ENCODE measurements around the gene CTNNA2. TPM values are rescaled to one million over a fixed set of nuclear protein-coding genes. Genes with fewer than 3 reads are reported as not detected.

The CTNNA2 gene
- total and polyA plus RNA-seq, 9 of the 15 experiments (the other 6 are each of a cell fraction or from before 2014, with no cell fraction given) = 0.03 to 0.40 (median 0.15) TPM

- intact Hi-C loops (cut with micrococcal nuclease) (no loop called here), in situ Hi-C loops (cut with MboI) (no loop called here)
- H3K27ac ChIP-seq (ENCODE audit: extremely low read depth, low read depth, low read length) = no peak overlapping the region
- WGBS (ENCODE audit: insufficient coverage, low coverage, missing lambda C conversion rate) = 20% methylated on average over 1 of the region's 1 CpG
- FAIRE-seq (no peak), DNase-seq (ENCODE audit: extremely low read depth in 1 of 4, low spot score in 3 of 4) (no peak), ATAC-seq (no peak)
- CTCF ChIA-PET (ENCODE audit: low intra/inter-chr PET ratio) = no interaction called here
- BruUV-seq (replicated peaks) = no TSS peak
- POLR2A ChIA-PET = no interaction called here
- H3K4me1 ChIP-seq (replicated peaks in 1 of 2; ENCODE audit: control insufficient read depth in 2 of 2, insufficient read depth in 2 of 2, low read length in 2 of 2) = no peaks in the 10 kb centered on the region
- no peaks in the 10 kb centered on the region for H3K9me1 ChIP-seq (ENCODE audit: control insufficient read depth, insufficient read depth, low read length)
- H3K9me3 ChIP-seq (replicated peaks; ENCODE audit: control insufficient read depth, insufficient read depth, low read depth, low read length) = no peaks in the 10 kb centered on the region
- H3K36me3 ChIP-seq (ENCODE audit: control insufficient read depth, insufficient read depth, low read length) = no peaks in the 10 kb centered on the region
- TF ChIP-seq, protein P1, sequence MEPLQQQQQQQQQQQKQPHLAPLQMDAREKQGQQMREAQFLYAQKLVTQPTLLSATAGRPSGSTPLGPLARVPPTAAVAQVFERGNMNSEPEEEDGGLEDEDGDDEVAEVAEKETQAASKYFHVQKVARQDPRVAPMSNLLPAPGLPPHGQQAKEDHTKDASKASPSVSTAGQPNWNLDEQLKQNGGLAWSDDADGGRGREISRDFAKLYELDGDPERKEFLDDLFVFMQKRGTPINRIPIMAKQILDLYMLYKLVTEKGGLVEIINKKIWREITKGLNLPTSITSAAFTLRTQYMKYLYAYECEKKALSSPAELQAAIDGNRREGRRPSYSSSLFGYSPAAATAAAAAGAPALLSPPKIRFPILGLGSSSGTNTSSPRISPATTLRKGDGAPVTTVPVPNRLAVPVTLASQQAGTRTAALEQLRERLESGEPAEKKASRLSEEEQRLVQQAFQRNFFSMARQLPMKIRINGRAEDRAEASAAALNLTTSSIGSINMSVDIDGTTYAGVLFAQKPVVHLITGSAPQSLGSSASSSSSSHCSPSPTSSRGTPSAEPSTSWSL (CRISPR knock-in tag; IDR thresholded peaks at IDR 0.05; ENCODE audit: borderline replicate concordance) = no peak
- no peak for TF ChIP-seq MCM5 (IDR thresholded peaks at IDR 0.05; ENCODE audit: low read depth)
- TF ChIP-seq, protein P2, sequence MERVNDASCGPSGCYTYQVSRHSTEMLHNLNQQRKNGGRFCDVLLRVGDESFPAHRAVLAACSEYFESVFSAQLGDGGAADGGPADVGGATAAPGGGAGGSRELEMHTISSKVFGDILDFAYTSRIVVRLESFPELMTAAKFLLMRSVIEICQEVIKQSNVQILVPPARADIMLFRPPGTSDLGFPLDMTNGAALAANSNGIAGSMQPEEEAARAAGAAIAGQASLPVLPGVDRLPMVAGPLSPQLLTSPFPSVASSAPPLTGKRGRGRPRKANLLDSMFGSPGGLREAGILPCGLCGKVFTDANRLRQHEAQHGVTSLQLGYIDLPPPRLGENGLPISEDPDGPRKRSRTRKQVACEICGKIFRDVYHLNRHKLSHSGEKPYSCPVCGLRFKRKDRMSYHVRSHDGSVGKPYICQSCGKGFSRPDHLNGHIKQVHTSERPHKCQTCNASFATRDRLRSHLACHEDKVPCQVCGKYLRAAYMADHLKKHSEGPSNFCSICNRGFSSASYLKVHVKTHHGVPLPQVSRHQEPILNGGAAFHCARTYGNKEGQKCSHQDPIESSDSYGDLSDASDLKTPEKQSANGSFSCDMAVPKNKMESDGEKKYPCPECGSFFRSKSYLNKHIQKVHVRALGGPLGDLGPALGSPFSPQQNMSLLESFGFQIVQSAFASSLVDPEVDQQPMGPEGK (CRISPR knock-in tag; IDR thresholded peaks at IDR 0.05; ENCODE audit: borderline replicate concordance) = no peak
- TF ChIP-seq GABPB1 (CRISPR knock-in tag; IDR thresholded peaks at IDR 0.05) = no peak
- no peak for TF ChIP-seq ZNF3 (CRISPR knock-in tag; IDR thresholded peaks at IDR 0.05)
- TF ChIP-seq POLR2B (IDR thresholded peaks at IDR 0.05; ENCODE audit: low read depth, partially characterized antibody) = no peak
- TF ChIP-seq POLR3A (IDR thresholded peaks at IDR 0.05; ENCODE audit: borderline replicate concordance, extremely low read depth, insufficient read depth, insufficient read length) = no peak
- TF ChIP-seq TSC22D4 (tag; IDR thresholded peaks at IDR 0.05) = no peak
- TF ChIP-seq ETV6 (IDR thresholded peaks at IDR 0.05; ENCODE audit: borderline replicate concordance in 1 of 2, low read depth in 2 of 2, low read length in 1 of 2) = no peak
- no peak for TF ChIP-seq ETV6 (CRISPR knock-in tag; IDR thresholded peaks at IDR 0.05; ENCODE audit: borderline replicate concordance)
- TF ChIP-seq MED1 (CRISPR knock-in tag; IDR thresholded peaks at IDR 0.05; ENCODE audit: borderline replicate concordance) = no peak
- TF ChIP-seq ZNF583 (CRISPR knock-in tag; IDR thresholded peaks at IDR 0.05) = no peak
- no peak for TF ChIP-seq CREB1 (IDR thresholded peaks at IDR 0.05)
- TF ChIP-seq CREB1 (CRISPR knock-in tag; IDR thresholded peaks at IDR 0.05) = no peak
- no peak overlapping the region for H3K4me3 ChIP-seq
- H4K20me1 ChIP-seq (replicated peaks; ENCODE audit: control insufficient read depth, insufficient read depth, low read length) = no peaks in the 10 kb centered on the region
- no peak overlapping the region for H3K9ac ChIP-seq (ENCODE audit: insufficient read depth in 1 of 2, low read depth in 2 of 2, low read length in 2 of 2)
- 0 out of 5 replicates have a peak, but pooled peaks cover 0 to 2% of the 10 kb centered on the region in 2 experiments for H3K27me3 ChIP-seq (ENCODE audit: control insufficient read depth in 2 of 2, insufficient read depth in 2 of 2, low read length in 2 of 2)
- no peaks in the 10 kb centered on the region for H3K79me2 ChIP-seq (ENCODE audit: control insufficient read depth, insufficient read depth, low read length)
- no peak overlapping the region for H2AFZ ChIP-seq (ENCODE audit: low read depth, low read length)
- H3K4me2 ChIP-seq (ENCODE audit: insufficient read depth, low read length) = no peak overlapping the region
Measured at GRCh38 chr2:80335411-80335810, 822.6 kb downstream of the CTNNA2 start.

Data from K562 (cell line).